ENCODE results near the gene TTC8.
"Not testable (repeated sequence)": the region's sequence is repeated elsewhere in the genome, so short reads cannot be mapped to it uniquely, and the experiment has no call there.

The TTC8 gene

DNA sequence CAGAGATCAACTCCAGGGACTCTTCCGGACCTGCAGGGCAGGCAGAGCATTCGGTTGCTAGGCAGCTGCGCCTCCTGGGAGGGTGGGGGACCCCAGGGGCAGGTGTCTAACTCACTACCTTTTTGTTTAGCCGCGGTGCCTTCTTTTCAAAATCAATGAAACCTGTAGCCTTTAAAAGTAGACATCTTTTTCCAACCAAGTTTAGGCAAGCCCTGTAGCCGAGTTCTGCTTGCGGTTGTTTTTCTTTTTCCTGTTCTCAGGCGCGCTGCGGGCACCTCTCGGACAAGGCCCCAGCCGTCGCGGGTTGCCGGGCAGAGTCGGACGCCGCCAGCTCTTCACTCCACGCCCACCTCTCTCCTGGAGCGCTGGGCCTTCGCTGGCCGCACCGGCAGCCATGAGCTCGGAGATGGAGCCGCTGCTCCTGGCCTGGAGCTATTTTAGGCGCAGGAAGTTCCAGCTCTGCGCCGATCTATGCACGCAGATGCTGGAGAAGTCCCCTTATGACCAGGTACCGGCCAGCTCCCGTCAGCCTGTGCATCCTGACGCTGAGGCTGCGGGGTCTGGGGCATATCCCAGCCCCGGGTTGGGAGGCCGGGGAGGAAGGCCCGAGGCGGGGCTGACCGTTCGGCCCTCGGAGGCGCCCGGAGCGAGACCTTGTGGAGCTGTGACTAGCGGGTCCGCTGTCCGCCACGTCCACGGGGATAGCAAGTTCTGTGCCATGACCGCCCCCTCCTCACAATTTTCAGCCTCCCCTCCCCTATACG, at the start of gene TTC8:
Gene TTC8, plus strand, starts transcription at position 338 of the 764 bp plus-strand sequence. Its CDS starts 57 bp downstream, at position 395.
- peak; percentile 88 to 90 for DNase-seq

DNA sequence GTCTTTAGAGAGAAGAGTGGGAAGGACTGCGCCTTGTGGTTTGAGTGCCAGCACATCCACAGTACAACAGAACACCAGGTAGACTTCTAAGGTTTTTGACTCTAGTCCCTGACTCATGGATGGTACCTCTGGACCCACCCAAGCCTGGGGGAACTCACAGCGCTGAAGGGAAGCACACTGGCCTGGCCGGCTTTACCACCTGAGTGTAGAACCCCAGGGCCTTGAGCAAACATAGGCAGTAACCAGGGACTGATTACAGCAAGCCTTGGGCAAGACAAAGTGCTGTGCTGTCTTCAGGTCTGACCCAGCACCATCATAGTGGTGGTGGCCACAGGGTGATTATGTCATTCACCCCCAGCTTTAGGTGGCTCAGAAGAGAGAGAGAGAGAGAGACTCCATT, 48.9 kb upstream of the TTC8 start:
- no peak for DNase-seq

DNA sequence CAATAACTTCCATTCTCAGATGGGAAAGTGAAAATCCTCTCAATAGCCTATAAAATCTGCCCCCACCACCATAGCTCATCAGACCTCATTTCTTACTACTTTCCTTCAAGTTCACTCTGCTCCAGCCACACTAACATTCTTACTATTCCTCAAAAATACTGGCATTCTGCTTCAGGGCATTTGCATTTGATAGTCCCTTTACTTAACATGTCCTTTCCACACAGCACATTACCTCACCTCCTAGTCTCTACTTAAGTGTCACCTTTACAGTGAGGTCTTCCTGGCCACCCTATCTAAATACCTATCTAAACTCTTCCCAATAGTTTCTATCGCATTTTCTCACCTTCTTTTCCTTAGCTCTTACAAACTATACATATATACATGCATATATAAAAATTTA, 38.5 kb upstream of the TTC8 start:
- no peak for DNase-seq

DNA sequence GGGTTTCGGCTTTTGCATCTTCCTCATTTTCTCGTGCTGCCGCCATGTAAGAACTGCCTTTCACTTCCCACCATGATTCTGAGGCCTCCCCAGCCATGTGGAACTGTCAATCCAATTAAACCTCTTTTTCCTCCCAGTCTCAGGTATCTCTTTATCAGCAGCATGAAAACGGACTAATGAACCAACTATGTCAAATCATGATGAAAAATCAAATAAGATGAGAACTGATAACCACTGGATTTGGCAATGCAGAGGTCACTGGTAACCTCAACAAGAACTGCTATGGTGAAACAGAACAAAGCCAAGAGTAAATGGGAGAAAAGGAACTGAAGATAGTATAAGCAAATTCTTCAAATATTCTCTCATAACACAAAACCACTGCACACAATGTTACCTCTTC, 37.7 kb upstream of the TTC8 start:
- no peak for DNase-seq

DNA sequence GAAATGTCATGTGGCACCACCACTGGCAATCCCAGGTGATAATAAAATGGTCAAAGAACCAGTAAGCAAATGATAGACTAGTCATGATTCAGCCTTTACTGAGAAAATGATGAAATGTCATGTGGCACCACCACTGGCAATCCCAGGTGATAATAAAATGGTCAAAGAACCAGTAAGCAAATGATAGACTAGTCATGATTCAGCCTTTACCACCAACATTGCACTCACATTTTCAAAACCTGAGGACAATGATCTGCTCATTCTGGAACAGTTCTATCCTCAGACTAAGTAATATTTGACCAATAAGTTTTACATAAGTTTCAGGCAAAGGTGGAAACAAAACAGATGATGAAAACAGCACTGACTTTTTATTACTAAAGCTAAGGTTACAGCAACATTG, 34.9 kb upstream of the TTC8 start:
- not testable (repeated sequence) for DNase-seq

DNA sequence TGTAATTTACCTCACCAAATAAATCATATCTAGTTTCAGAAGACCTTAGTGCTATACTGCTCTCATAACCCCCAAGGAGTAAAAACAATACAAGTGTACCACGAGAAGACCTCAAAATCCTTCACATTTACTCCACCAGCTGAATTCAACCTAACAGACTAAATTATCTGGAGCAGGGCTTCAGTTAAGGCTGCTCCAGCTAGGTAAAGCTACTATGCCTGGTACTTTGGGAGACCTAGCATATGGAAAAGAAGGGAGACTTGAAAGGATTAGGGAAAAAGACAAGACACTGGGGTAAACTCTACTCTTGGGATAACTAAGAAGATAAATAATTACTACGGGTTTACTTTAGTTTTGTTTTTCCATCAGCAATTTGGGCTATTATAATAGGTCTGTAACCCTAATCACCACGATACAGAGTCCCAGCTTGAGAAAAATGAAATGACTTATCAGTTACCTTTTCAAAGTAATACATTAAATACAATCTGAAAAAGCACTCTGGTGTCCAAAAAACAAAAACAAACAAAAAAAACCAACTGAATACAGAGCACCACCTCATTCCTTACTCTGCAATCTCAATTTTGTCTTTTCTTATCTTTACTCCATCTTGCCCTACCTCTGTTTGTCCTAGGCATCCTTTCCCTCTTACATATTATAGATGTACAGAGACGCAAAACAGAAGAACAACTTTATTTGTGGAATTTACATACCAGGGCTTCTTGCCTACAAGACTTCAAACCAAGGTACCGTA, 33.8 kb upstream of the TTC8 start:
- DNase-seq, result no peak

DNA sequence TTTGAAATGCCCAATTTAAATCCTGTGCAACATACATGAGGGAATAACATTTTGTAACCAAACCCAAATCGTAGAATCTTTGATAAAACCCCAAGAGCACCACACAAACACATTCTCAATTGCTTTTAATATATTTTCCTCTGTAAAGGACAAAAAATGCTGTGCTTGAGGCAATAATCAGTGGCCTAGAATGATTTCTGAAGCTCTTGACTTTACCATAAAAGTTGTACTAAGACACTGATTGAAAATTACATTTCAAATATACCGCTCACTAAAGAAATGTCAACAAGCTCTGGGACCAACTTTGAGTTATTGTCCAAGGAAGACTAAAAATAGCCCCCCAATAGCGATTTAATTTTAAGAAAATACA, 33.2 kb upstream of the TTC8 start:
- DNase-seq, result no peak

DNA sequence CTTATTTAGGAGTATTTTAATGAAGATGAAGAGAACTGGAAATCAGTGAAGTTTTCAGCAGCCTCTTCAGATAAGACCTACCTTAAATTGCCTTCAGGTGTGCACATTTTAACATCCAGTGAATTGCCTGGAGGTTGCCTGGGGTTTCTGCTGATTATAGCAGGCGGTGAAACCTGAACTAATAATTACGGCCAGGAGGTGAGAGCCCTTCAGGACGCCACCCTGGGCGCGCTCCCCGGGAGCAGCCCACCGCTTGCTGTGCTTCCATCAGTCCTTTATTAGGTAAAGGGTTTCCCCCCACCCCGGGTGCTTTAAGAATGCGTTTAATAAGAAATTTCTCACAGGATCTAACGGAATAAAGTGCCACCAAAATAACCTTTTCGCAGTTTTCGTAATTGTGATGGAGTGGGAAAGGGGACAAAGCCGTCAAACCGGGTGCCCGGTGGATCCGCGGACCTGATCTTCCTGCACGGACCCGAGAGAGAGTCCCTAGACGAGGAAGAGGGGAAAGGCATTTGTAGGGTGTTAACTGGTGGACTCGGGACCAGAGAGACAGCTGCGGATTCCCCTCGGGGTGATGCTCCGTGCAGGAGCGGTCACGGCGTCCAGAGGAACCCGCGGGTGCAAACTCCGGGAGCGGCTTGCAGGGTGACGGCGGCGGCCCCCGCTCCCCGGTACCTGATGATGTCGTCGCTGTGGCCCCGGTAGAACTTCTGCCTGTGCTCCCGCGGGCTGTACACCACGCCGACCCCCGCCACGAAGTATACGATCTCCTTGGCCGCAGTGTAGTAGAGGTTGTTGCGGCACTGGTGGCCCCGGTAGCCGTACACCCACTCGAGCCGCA, 32.6 kb upstream of the TTC8 start:
- peak; percentile 36 to 38 for DNase-seq

DNA sequence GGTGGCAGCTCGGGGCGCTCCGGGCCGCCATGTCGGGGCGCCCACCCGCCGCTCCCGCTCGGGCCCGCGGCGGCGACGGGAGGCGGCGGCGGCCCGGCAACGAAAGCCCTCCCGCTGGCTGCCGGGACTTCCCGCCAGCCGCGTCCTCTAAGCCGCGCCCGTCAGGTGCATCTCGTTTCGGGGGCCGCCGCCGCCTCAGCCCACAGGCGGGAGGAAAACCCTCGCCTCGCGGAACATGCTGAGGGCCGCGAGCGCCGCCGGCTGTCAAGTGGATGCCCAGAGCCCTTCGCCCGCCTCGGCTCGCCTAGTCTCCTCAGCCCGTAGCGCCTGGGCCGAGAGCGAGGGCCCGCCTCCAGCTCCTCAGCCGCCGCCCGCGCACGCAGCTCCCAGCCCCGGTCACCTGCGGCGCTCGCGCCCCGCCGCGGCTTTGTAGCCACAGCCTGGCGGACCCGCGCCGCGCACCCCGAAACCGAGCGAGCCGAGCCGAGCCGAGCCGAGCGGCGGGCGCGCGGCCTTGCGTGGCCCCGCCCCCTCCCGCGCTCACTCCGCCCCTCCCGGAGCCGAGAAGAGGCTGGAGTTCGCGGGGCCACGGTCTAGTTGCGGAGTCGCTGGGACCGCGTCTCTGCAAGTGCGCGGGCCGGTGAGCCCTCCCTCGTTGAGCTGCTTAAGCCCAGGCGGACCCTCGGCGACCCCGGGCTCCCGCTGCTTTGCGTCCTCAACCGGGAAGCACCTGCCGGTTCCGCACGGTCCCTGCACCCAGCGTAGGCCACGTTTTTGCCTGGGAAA, 31.8 kb upstream of the TTC8 start, which contains the start of gene EML5:
Gene EML5, minus strand, starts transcription at position 481 of the 786 bp plus-strand sequence. Its CDS starts 450 bp downstream, at position 31.
- peak; percentile 80 to 81 for DNase-seq

DNA sequence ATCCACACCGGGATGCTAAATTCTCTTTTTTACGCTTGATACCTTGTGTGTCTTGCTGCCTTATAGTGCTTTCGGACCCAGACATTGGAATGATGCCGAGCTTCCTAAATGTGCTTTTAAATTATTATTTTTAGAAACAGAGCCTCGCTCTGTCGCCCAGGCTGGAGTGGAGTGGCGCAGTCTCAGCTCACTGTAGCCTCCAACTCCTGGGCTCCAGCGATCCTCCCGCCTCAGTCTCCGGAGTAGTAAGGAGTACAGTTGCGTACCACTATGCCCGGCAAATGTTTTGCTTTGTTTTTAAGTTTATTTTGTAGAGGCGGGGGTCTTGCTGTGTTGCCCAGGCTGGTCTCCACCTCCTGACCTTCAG, 31.2 kb upstream of the TTC8 start:
- no peak for DNase-seq

DNA sequence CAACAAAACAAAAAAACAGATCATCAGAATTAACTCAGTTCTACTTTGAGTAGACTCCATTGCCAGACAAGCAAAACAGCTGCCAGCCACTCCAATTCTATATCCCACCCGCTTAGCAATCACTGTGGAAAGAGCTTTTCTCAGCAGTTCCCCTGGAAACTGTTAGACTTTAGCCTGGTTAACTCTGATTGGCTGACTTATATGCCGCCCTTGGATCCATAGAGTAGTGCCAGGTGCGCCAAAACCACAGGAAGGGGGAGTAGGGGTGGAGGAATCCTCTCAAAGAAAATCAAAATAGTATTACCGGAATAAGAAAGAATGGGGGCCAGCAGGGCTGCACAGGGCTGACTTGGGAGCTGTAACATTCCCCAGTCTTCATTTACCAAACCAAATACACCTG, 26.3 kb upstream of the TTC8 start:
- DNase-seq, result peak; percentile 62 to 72

DNA sequence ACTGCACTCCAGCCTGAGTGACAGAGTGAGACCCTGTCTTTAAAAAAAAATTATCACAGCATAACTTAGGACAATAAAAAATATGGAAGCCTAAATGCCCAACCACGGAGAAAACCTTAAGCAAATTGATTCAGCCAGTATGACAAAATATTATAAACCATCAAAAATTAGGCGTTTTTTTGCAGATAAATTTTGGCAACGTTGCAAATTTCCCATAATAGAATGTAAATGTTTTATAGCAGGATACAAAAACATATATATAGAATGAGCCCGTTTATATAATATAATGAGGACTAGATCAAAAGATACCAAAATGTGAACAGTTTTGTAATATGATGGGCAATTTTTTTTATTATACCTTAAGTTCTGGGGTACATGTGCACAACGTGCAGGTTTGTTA, 24.9 kb upstream of the TTC8 start:
- DNase-seq, result no peak

DNA sequence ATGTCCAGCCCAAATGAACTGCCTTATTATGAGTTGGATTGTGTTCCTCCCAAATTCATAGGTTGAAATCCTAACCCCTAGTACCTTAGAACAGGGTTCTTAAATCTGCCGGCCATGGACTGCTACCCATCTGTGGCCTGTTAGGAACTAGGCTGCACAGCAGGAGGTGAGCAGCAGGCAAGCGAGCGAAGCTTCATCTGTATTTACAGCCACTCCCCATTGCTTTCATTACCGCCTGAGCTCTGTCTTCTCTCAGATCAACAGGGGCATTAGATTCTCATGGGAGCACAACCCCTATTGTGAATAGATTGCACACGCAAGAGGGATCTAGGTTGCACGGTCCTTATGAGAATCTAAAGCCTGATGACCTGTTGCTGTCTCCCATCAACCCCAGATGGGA, 21.9 kb upstream of the TTC8 start:
- DNase-seq, result no peak

DNA sequence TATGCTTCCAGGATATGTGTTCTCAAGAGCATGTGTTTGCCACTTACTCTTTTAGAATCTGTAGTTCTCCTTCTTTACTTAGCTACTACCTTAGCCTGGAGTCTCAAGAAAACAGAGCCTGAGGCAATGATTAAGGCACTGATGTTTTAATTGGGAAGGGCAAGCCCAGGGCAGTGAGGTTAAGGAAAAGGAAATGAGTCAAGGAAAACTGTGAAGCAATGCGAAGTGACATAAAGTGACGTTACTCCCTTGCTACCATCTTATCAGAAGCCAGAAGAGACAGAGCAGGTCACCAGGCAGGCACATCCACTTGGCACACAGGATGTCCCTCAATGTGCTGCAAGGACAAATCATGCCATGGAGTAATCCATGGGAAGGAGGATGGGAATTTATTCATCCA, 20.4 kb upstream of the TTC8 start:
- no peak for DNase-seq

DNA sequence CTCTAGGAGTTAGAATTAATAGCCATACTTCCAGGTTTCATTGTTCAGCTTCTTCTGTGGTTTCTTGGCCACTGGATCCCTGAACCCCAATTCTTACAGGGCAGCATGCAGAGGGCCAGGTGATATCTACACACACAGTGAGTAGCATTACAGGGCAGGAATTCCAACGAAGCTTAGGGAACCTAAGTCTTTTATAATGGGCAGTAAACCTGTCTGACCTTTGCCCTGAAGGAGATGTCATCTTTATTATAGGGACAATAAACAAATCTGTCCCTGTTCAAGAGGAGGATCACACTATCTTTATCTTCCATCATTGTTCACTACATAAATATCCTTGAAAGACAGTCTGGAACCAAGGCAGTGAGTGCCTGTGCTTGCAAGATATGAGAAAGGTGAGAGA, 20.0 kb upstream of the TTC8 start:
- no peak for DNase-seq

DNA sequence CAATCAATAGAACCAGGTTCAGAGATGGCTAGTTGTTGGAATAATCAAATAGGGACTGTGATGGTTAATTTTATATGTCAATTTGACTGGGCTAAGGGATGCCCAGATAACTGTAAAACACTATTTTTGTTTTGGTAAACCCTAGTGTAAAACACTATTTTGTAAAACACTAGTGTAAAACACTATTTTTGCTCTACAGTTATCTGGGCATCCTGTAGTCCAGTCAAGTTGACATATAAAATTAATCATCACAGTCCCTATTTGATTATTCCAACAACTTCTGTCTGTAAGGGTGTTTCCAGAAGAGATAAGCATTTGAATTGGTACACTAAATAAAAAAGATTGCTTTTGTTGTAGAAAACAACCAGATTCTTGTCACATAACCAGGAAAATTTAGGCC, 16.1 kb upstream of the TTC8 start:
- no peak for DNase-seq

DNA sequence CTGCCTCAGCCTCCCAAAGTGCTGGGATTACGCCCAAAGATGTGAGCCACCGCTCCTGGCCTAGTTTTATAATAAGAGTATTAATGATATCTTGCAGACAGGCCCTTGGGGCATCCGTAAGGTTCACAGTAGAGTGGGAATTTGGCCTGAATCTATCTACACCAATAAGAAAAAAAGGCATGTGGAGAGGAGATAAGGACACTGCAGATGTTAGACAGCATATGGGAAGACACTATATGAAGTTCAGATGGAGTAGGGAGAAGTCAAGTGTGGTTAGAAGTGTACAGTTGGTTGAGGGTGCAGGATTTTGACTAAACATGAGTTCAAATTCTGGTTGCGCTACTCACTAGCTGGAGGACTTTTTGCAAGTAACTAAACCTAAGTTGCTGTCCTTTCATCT, 8.5 kb upstream of the TTC8 start:
- no peak for DNase-seq

DNA sequence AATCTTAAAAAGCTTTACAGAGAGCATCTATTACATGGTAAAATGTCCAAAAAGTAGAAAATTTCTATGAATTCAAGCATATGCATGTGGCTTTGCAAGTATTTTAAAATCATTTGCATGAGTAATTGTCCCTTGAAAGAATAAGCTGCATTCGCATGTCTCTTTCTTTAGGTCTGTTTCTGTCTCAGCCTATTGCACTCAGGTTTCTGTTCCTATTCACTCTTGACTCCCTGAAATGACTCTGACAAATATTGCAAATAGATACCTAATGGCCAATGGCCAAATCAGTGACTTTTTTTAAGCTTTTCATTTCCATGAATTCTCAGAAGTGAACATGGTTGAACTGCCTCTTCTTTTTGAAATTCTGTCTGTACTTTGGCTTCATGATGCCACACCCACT, 6.4 kb upstream of the TTC8 start:
- no peak for DNase-seq

DNA sequence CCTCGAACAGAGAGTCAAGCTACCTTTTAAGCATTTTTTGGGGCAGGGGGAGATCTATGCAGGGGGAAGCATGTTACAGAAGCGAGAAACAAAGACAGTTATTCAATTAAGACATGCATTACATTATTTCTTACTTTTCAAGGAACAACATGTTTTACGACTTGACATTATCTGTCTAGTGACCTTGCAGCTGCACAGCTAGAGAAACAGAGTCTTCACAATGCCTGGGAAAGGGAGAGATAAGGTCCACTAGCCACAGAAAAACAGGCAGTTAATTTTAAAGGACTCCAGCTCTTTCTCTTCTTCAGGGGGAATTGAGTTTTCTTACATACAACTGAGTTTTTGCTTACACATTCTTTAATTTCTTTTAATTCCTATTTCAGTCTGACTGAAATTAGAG, 4.8 kb upstream of the TTC8 start:
- not testable (repeated sequence) for DNase-seq

DNA sequence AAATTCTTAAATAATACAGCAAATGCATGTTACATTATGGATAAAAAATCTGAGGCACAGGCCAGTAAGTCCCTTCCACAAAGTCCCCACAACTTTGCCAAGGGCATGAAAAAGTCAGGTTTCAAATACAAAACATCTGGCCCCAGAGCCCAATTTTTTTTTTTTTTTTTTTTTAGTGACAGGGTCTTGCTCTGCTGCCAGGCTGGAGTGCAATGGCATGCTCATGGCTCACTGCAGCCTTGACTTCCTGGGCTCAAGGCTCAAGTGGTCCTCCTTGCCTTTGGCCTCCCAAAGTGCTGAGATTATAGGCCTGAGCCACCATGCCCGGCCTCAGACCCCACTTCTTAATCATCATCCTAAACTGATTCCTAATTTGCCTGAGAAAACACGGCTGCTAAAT, 3.1 kb upstream of the TTC8 start:
- DNase-seq, result no peak

DNA sequence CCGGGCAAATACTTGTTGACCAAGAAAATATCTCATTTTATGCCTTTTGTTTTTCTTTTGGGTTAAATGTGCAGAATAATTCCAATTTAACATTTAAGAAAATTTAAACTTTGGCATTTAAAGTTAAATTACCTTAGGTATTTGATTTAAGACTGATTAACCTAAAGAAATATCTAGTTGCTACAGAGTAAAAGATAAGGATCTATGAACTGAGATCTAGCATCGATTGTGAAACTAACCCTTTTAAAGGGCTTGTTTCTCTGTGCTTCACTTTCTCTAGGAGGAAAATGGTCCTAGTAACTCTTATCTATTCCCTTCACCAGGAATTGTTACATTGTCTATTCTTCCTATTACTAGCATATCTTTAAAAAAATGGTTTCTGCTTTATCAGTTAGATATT, 2.6 kb upstream of the TTC8 start:
- no peak for DNase-seq

DNA sequence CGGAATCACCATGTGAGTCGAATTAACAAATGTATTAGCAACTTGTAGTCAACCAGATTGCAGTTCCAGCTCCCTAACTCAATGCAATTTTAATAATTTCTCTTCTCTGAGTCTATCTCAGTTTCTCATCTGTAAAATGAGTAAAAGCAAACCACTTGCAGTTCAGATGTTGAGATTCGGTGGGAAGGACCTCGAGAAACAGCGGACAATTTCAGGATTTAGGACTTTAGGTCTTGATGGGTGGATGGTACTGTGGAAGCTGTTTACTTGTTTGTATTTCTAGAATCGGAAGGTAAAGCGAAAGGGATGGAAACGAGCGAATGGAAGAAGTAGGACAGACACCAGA, 510 bp upstream of the TTC8 start:
- DNase-seq, result no peak

DNA sequence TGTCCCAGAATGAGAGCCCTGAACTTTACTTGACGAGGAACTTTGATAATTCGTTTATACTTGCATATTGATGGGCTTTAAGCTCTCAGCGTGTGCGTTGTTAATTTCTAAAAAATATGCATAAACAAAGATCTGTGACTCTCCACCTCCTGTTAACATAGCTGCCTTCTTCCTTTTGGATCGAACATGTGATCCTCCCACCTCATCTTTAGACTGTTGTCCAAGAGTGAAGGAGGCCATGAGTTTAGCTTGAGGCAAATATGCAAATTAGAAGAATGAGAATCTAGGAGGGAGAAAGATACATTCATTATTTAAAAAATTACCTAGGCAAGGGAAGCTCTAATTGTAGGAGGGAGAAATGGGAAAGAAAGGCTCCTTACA, 617 bp downstream of the TTC8 start:
- DNase-seq, result peak in 1 of 2 experiments; percentile 31
